SK-N-SH treated with all-trans-retinoic acid at 6 μM for 48 hours (cell line): ENCODE results near the gene TULP1.

Experiments used
- CSDC2 ChIP-seq: fragments of 250-450 bp; sonication (Bioruptor Pico); IDR thresholded peaks from 2 replicates; pipeline ENCODE4 v1.5.0; 2020; ENCODE audit warnings: mild to moderate bottlenecking, moderate library complexity
- CSRNP3 ChIP-seq: fragments of 250-450 bp; sonication (Bioruptor Pico); IDR thresholded peaks from 2 replicates; pipeline ENCODE4 v1.5.1; 2021; ENCODE audit warnings: mild to moderate bottlenecking, moderate library complexity
- ESRRG ChIP-seq: fragments of 250-450 bp; sonication (Bioruptor Pico); IDR thresholded peaks from 2 replicates; pipeline ENCODE4 v1.6.1; 2021; ENCODE audit warnings: mild to moderate bottlenecking
- PATZ1 ChIP-seq: fragments of 250-450 bp; sonication (Bioruptor Pico); IDR thresholded peaks from 2 replicates; pipeline ENCODE4 v1.8.0; 2020; ENCODE audit warnings: mild to moderate bottlenecking, moderate library complexity, borderline replicate concordance
- RARB ChIP-seq: fragments of 250-450 bp; sonication (Bioruptor Pico); IDR thresholded peaks from 2 replicates; pipeline ENCODE4 v1.8.0; 2021; ENCODE audit warnings: mild to moderate bottlenecking, moderate library complexity
- TOX ChIP-seq: fragments of 250-450 bp; sonication (Bioruptor Pico); IDR thresholded peaks from 2 replicates; pipeline ENCODE4 v1.8.0; 2021; ENCODE audit warnings: mild to moderate bottlenecking, moderate library complexity, borderline replicate concordance
- ZC3H10 ChIP-seq: fragments of 250-450 bp; sonication (Bioruptor Pico); IDR thresholded peaks from 2 replicates; pipeline ENCODE4 v1.5.1; 2021; ENCODE audit warnings: mild to moderate bottlenecking, moderate library complexity
- ZFP3 ChIP-seq: fragments of 250-450 bp; sonication (Bioruptor Pico); IDR thresholded peaks from 2 replicates; pipeline ENCODE4 v1.5.0; 2020; ENCODE audit warnings: mild to moderate bottlenecking, moderate library complexity
- ZFP30 ChIP-seq: fragments of 450-650 bp; formaldehyde crosslinking; IDR thresholded peaks from 2 replicates; pipeline ENCODE4 v1.5.0; 2022; ENCODE audit warnings: mild to moderate bottlenecking, moderate library complexity
- ZNF70 ChIP-seq: fragments of 450-650 bp; formaldehyde crosslinking; IDR thresholded peaks from 2 replicates; pipeline ENCODE4 v1.5.0; 2020; ENCODE audit warnings: mild to moderate bottlenecking, moderate library complexity
- TF ChIP-seq, protein P1 (sequence below): fragments of 250-450 bp; sonication (Bioruptor Pico); IDR thresholded peaks from 2 replicates; pipeline ENCODE4 v1.5.1; 2020; ENCODE audit warnings: low read depth, mild to moderate bottlenecking, moderate library complexity
- TF ChIP-seq, protein P2 (sequence below): fragments of 250-450 bp; sonication (Bioruptor Pico); IDR thresholded peaks from 2 replicates; pipeline ENCODE4 v1.8.0; 2021; ENCODE audit warnings: low read depth, mild to moderate bottlenecking, moderate library complexity, borderline replicate concordance

DNA sequence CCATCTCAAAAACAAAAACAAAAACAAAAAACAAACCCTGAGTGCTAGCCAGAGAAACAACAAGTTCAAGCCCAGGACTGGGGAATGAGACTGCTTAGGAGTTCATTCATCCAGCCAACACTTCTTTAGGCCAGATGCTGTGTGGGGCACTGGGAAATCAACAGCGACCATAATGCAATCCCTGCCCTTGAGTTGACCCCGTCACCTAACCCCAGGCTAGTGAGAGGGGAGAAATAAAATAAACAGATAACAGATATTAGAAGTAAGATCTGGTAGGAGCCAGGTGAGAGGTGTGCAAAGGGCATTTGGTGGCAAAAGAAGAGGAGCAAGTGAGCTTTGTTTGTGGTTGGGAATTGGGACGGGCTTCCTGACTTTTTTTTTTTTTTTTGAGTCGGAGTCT, 49.4 kb downstream of the TULP1 start:
- TF ChIP-seq ZFP3 (CRISPR knock-in tag) (no peak), CSRNP3 (CRISPR knock-in tag) (no peak), ZFP30 (CRISPR knock-in tag) (no peak), PATZ1 (CRISPR knock-in tag) (no peak), RARB (CRISPR knock-in tag) (no peak), TOX (no peak), ZC3H10 (CRISPR knock-in tag) (no peak), ZNF70 (CRISPR knock-in tag) (no peak), ESRRG (CRISPR knock-in tag) (no peak), CSDC2 (no peak)
- TF ChIP-seq, protein P1, sequence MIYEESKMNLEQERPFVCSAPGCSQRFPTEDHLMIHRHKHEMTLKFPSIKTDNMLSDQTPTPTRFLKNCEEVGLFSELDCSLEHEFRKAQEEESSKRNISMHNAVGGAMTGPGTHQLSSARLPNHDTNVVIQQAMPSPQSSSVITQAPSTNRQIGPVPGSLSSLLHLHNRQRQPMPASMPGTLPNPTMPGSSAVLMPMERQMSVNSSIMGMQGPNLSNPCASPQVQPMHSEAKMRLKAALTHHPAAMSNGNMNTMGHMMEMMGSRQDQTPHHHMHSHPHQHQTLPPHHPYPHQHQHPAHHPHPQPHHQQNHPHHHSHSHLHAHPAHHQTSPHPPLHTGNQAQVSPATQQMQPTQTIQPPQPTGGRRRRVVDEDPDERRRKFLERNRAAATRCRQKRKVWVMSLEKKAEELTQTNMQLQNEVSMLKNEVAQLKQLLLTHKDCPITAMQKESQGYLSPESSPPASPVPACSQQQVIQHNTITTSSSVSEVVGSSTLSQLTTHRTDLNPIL (CRISPR knock-in tag) = no peak
- TF ChIP-seq, protein P2, sequence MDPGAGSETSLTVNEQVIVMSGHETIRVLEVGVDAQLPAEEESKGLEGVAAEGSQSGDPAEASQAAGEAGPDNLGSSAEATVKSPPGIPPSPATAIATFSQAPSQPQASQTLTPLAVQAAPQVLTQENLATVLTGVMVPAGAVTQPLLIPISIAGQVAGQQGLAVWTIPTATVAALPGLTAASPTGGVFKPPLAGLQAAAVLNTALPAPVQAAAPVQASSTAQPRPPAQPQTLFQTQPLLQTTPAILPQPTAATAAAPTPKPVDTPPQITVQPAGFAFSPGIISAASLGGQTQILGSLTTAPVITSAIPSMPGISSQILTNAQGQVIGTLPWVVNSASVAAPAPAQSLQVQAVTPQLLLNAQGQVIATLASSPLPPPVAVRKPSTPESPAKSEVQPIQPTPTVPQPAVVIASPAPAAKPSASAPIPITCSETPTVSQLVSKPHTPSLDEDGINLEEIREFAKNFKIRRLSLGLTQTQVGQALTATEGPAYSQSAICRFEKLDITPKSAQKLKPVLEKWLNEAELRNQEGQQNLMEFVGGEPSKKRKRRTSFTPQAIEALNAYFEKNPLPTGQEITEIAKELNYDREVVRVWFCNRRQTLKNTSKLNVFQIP (CRISPR knock-in tag) = no peak
